ENCODE measurements around the gene CCNJL.

DNA sequence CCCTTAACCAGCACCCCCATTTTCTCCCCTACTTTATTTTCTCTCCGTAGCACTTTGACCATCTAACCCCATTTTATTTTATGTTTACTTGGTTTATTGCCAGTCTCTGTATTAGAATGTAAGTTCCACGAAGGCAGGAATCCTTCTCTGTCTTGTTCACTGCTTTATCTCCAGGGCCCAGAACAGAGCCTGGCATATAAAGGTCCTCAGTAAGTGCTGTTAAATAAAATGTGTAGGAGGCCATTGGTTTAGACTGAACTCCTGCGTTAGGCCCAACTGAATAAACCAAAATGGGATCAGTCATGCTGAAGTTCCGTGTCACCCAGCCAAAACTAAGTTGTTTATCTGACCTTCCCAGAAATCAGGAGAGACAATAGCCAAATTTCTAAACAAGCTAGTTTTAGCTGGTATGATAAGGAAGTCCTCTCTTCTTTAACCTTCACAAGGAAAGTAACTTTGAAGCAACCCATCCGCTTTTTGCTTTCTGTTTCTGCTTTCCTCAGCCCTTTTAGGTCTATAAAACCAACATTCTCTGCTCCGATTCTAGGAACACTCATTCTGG lies 29.0 kb upstream of the CCNJL start:
- TF ChIP-seq, protein P1, sequence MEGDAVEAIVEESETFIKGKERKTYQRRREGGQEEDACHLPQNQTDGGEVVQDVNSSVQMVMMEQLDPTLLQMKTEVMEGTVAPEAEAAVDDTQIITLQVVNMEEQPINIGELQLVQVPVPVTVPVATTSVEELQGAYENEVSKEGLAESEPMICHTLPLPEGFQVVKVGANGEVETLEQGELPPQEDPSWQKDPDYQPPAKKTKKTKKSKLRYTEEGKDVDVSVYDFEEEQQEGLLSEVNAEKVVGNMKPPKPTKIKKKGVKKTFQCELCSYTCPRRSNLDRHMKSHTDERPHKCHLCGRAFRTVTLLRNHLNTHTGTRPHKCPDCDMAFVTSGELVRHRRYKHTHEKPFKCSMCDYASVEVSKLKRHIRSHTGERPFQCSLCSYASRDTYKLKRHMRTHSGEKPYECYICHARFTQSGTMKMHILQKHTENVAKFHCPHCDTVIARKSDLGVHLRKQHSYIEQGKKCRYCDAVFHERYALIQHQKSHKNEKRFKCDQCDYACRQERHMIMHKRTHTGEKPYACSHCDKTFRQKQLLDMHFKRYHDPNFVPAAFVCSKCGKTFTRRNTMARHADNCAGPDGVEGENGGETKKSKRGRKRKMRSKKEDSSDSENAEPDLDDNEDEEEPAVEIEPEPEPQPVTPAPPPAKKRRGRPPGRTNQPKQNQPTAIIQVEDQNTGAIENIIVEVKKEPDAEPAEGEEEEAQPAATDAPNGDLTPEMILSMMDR (IDR thresholded peaks at IDR 0.05): no peak
- TF ChIP-seq POLR2A (IDR thresholded peaks at IDR 0.05) (no peak), POLR2AphosphoS5 (IDR thresholded peaks at IDR 0.05) (no peak), EP300 (IDR thresholded peaks at IDR 0.05) (no peak)

Data from sigmoid colon (tissue), 4 donors.